ENCODE measurements around the gene PARP1. TPM values are rescaled to one million over a fixed set of nuclear protein-coding genes. Genes with fewer than 3 reads are reported as not detected.
"Not testable (repeated sequence)": the region's sequence is repeated elsewhere in the genome, so short reads cannot be mapped to it uniquely, and the experiment has no call there.

Gene PARP1
- 115 TPM for total RNA-seq

DNA sequence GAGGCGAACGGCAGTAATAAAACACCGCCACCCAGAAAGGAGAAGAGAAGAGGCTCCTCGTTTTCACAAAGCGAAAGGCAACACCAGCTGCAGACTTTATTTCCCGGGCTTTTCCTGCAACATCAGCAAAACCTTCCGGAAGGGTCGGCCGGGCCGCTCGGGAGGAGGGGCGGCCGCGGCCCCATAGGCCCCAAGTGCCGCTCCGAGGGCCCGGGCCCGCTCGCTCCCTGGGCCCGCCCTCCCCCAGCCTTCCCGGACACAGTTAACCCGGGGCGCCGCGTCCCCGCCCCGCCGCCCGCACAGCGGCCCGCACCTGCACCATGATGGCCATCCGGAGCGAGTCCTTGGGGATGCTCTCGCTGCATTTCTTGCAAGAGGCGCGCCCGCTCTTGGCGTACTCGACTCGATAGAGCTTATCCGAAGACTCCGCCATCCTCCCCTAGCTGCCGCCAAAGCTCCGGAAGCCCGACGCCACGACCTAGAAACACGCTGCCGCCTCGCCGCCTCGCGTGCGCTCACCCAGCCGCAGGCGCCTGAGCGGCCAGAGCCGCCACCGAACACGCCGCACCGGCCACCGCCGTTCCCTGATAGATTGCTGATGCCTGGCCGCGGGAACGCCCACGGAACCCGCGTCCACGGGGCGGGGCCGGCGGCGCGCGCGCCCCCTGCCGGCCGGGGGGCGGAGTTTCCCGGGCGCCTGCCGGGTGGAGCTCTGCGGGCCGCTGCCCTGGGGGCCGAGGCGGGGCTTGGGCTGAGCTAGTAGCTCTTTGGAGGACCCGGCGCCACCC, at the start of gene PARP1:
Gene PARP1, minus strand, starts transcription at position 597 of the 788 bp plus-strand sequence. Its CDS starts 164 bp downstream, at position 433.
- DNase-seq (ENCODE audit: low spot score in 2 of 2) (peak; percentile 91 to 94), FAIRE-seq (no peak)

DNA sequence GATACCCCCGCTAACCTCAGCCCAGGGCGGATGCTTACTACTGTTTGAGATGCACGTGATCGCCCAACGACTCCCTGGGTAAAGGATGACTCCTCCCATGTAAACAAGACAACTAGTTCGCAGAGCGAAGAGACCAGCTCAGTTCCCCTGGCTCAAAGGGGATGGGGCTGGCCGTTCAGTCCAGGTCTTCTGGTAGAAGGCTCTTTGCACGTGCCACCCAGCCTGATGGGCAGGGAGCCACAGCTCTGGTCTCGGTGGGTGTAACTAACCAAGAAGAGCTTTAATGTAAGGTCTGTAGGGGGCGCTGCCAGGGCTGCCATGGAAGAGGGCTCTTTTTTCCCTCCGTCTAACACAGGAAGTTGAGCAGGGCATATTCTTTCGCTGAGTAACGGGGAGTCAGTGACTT, 49.4 kb upstream of the PARP1 start:
- no peak for DNase-seq (ENCODE audit: low spot score in 2 of 2)
- no peak for FAIRE-seq

DNA sequence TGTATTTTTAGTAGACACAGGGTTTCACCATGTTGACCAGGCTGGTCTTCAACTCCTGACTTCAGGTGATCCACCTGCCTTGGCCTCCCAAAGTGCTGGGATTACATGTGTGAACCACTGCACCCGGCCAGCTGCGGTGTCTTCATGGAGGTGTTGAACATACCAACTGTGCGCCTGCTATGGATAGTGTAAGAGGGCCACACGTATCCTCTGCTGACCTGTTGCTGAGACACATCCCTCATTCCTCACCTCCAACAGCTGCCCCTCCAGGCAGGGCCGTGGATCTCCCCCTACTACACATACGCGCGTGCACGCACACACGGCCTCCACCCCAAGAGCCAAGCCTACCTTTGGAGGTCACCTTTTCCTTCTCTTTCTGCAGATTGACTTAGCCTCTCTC, 48.0 kb upstream of the PARP1 start:
- FAIRE-seq, result no peak
- no peak for DNase-seq (ENCODE audit: low spot score in 2 of 2)

DNA sequence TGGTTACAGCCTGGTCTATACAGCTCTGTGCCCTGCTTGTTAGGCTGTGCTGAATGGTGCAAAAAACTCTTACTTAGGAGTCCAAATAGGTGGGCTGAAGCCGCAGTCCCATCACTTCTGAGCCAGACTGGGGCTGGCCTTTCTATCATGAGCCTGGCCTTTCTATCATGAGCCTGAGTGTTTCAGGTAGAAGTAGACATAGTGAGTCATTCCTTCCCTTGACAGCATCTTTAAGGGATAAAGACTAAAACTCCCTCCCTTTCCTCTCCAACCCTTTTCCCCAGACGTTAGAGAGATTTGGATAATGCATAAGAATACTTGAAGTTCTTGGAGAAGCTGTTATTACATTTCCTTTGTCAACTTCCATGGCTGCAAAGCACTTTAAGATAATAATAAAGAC, 46.5 kb upstream of the PARP1 start:
- FAIRE-seq, result no peak

DNA sequence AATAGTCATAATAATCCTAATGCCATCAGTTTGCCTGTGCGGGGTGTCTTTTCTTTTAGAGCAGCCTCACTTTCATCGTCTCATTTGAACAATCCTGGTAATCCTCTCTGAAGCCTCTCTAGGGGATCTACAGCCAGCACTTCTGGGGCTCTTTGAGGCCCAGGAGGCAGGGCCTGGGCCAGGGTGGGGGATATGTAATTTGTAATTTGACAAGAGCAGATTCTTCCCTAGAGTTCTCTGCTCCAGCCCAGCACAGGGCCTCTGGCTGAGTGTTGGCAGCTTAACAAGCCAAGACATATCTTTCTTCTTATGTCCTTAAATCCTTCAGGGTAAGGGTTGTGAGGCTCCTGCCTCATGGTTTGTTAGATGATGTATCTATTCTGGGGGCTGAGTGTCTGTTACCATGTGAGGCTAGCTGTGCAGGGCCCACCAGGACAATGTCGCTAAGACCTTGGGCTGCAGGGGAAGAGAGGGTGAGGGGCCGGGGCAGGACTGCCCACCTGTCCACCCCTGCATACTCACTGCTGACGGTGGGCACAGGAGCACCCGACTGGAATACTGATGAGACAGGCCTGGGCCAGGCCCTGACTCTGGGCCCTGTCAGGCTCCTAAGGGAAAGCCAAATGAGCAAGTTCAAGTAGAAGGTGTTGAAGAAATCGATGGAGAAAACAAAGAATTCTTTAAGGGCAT, 45.3 kb upstream of the PARP1 start:
- no peak for FAIRE-seq
- DNase-seq (ENCODE audit: low spot score in 2 of 2), result no peak

More for the DNA sequence above, 46.5 kb upstream of the PARP1 start:
- DNase-seq (ENCODE audit: low spot score in 2 of 2), result no peak

DNA sequence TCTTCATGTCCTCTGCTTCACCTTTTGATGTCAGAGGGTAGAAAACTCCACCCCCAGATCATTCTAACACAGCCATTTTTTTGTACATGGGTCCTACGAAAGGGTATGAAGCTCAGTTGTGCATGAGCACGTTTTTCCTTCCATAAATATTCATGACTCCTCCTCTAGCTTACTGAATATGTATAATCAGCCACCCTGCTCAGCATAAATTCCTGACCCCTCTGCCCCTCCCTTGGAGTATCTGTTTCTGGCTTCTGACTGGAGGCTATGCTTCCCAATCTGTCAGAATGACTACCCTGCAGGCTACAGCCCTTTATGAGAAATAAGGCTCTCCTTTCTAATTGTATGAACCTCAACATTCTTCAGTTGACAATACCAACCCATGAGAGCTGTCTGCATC, 42.8 kb upstream of the PARP1 start:
- FAIRE-seq (no peak), DNase-seq (ENCODE audit: low spot score in 2 of 2) (no peak)

DNA sequence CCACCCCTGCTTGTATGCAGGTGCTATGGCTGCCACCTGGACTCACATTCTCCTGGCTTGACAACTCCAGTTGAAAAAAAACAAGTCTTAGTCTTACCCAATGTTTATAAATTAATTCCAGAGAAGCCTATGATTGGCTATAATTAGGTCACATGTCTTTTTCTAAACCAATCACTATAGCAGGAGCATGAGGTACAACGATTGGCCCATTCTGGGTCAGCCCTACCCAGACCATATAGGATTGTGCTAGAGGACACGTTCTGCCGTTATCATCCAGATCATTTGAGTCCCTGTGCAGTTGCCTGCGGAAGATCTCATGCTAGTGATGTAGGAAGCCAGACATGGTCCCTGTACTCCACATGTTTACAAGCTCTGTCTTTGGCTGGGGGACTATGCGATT, 41.9 kb upstream of the PARP1 start:
- FAIRE-seq, result no peak
- DNase-seq (ENCODE audit: low spot score in 2 of 2), result no peak

DNA sequence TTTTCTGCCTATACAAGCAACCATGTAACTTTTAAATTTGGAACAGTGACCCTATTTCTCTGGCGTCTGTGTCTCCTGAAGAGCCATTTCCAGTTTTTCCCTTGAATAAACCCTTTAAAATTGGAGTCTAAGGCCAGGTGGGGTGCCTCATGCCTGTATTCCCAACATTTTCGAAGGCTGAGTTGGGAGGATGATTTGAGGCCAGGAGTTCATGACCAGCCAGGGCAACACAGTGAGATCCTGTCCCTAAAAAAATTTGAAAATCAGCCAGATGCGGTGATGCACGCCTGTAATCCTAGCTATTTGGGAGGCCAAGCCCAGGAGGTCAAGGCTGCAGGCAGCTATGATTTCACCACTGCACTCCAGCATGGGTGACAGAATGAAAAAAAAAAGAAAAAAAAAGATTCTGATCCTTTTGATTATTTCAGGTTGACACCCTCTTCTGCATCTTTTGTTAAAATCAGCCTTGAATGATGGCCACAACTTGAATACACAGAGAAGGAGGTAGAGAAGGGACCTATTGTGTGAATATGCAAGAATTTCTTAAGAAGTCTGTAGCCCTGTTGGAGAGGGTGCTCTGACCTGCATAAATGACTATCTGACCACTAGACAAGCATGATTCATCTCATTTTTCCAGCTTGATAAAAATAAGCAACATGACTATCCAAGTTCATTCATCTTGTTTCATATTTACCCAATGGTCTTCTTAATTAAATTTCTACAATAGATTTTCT, 40.2 kb upstream of the PARP1 start:
- no peak for DNase-seq (ENCODE audit: low spot score in 2 of 2)

DNA sequence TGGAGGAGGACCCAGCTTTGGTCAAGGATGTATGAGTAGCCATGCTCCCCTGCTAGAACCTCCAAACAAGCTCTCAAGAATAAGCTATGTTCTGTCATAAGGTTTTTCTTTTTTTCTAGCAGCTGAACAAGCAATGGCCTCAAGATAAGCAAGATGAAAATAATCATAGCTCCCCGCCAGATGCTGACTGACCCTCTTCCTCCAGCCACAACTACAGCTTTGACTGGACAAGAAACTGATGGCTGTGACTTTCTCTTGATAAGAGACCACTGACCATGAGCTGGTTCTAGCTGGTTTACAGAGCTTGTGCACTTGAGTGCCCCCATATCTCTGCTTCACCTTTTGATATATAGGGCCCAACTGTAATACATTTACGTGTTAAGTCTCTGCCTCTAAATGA, 38.2 kb upstream of the PARP1 start:
- FAIRE-seq (no peak), DNase-seq (ENCODE audit: low spot score in 2 of 2) (no peak)

More for the DNA sequence above, 40.2 kb upstream of the PARP1 start:
- no peak for FAIRE-seq

DNA sequence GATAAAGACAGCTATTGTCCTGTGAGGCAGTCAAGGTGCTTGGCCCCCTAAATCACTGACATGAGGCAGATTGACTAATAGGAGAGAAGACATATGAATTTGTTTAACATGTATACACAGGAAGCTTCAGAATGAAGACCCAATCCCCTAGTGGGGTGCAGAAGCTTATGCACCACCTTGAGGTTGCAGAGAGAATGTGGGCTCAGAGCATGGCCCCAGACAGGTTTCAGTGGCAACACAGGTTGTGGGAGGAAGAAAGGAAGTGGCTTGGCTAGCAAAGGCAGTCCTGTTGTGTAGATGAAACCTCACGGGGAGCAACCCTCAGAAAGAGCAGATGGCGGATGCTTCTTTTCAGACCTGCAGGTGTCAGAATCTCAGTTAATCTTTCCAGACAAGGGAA, 37.0 kb upstream of the PARP1 start:
- FAIRE-seq, result no peak
- DNase-seq (ENCODE audit: low spot score in 2 of 2), result no peak

DNA sequence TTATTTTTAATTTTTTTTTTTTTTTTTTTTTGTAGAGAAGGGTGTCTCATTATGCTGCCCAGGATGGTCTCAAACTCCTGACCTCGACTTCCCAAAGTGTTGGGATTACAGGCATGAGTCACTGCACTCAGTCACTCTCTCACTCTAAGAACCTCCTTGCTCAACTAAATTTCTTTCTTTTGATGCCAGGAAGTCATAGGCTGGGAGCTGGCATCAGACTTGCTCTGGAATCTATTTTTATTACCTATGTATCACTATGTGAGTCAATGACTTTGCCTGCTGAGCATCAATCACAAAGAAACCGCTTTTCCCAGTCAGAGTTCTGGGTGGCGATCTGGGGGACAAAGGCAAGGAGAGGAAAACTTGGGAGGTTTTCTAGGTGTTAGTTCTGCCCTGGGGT, 35.5 kb upstream of the PARP1 start:
- FAIRE-seq (no peak), DNase-seq (ENCODE audit: low spot score in 2 of 2) (no peak)

DNA sequence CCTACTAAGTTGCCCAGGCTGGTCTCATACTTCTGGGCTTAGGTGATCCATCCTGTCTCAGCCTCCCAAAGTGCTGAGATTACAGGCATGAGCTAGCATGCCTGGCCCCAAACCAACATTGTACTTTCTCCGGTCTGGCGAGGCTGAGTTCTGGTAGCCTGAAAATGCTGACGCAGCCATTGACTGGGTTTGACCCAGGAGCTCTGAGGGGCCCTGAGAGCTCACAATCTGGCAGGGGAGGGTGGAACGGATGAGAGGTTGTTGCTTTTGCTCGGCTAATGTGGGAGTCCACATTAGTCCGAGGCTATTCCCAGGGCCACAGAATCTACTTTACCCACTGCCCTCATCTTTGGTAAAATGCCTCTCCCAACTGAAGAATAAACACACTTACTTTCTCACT, 35.1 kb upstream of the PARP1 start:
- DNase-seq (ENCODE audit: low spot score in 2 of 2) (no peak), FAIRE-seq (no peak)

DNA sequence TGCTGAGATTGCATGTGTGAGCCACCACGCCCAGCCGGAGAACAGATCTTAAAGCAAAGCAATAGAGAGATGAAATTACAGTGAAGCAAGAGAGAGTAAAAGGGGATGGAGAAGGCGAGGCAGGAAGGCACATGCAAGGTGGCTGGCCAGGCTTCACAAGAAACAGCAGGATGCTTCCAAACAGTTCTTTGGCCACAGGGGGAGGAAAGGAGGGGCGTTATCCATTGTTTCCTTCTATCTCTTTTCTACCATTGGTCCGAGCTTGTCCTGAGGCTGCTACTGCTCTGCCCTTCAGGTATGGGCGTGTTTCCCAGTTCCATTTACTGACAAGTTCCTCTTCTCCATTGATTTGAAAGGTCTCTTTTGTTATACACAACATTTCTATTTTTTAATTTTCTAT, 33.7 kb upstream of the PARP1 start:
- FAIRE-seq, result no peak
- no peak for DNase-seq (ENCODE audit: low spot score in 2 of 2)

DNA sequence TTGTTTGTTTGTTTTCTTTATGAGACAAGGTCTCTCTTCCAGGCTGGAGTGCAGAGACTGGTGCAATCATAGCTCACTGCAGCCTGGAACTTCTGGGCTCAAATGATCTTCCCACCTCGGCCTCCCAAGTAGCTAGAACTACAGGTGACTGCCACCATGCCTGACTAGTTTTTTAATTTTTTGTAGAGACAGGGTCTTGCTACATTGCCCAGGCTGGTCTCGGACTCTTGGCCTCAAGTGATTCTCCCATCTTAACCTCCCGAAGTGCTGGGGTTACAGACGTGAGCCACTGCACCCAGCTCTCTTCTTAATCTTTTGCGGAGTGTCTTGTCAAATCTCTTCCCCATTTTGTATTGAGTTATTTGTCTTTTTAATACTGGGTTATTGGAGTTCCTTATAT, 32.6 kb upstream of the PARP1 start:
- no peak for FAIRE-seq
- DNase-seq (ENCODE audit: low spot score in 2 of 2), result no peak

DNA sequence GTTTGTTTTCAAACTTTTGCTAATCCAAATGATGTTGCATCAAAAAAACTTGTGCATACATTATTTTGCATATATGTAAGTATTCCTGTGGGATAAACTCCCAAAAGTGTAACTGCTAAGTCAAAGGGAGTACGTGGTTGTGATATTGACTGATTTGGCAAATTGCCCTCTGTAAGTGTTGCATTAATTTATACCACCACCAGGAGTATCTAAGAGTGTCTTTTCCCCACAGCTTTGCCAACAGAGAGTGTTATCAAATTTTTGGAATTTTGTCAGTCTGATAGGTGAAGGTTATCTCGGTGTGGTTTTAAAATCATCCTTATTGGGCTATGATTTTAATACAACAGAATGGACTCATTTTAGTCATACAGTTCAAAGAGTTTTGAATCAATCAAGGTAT, 30.1 kb upstream of the PARP1 start:
- no peak for DNase-seq (ENCODE audit: low spot score in 2 of 2)
- FAIRE-seq, result no peak

DNA sequence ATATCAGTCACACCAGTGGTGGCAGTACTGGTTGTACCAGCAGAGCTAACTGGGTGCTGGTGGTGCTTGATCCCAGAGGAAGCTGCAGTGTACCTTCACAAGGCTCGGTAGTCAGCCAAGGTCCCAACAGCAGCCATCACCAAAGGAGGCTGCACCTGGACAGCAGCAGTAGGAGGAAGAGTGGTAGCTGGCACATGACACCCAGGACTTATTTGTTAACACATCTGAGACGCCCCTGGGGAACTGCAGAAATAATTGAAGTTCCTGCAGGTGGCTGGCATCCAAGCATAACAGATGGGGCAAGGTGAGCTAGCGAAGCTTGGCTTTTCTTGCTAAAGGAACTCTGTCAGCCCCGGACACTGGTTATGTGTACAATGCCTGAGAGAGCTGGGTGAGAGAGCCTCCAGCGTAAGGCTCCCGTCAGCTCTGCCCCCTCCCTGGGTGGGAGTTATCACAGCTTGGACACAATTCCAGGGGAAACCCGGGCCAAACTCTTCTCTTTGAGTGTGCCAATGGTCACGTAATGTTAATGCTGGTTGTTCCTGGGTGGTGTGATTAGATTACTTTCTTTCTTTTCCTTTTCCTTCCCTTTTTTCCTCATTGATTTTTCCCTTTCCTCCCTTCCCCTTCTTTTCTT, 29.1 kb upstream of the PARP1 start:
- no peak for DNase-seq (ENCODE audit: low spot score in 2 of 2)
- FAIRE-seq, result no peak

DNA sequence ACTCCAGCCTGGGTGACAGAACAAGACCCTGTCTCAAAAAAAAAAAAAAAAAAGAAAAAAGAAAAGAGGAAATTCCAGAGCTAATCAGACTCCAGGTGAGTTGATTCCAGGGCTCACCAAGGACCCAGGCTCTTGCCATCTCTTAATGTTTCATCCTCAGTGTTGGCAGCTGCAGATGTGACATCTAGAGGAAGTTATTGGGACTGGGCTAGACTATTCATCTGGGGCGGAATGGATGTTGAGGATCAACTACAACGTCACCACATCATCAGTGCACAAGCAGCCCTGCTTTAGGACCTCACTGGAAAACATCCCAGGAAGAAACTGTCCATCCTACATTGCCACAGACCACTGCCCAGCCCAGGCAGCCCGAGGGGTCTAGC, 28.6 kb upstream of the PARP1 start:
- FAIRE-seq (no peak), DNase-seq (ENCODE audit: low spot score in 2 of 2) (no peak)

DNA sequence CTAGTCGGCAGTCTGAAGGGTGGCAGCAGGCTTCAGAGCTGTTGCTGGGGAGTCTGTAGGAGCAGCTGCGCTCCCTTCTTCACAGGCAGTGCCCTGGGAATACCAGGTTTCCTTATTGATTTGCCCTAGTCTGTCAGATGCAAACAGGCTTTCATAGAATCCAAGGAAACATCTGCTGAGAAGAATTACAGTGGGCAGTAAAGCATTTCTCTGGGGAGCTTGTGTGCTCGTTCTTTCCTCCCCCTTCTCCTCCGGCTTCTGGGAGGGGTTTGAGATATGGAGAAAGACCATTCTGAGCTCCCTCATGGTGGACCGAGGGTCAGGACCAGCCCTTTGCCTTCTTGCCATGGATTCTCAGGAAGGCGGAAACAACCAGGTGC, 25.4 kb upstream of the PARP1 start:
- DNase-seq (ENCODE audit: low spot score in 2 of 2), result no peak
- no peak for FAIRE-seq

DNA sequence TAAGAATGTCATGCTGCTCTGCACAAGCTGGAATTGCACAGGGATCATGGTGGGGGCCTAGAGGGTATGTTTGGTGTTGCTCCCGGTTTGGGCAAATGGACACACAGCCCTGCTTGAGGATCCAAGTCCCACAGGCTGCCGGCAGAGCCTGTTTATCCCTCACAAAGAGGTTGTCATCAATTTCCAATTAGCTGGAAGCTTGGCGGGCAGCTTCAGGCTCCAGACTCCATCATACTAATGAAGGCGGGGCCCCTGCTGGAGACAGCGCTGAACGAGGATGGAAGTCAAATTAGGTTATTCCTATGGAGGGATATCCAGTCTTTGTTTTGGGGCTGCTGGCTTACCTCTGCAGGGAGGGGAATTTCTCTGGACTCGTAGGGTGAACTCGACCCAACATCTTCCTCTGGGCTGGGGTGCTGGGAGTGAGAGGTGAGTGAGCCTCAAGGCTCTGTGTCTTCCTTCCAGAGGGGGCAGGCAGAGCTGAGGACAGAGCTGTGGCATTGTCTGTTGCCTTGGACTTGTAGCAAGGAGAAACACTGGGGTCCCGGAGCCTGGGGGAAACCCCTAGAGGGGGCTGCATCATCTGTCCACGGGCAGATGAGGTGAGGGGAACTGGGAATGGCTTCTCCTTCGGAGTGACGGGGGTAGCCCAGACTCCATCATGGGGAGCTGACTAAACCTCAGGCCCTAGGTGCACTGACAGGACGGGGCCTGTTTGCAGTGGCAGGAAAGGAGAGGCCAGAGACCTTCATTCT, 24.9 kb upstream of the PARP1 start:
- no peak for DNase-seq (ENCODE audit: low spot score in 2 of 2)
- no peak for FAIRE-seq

DNA sequence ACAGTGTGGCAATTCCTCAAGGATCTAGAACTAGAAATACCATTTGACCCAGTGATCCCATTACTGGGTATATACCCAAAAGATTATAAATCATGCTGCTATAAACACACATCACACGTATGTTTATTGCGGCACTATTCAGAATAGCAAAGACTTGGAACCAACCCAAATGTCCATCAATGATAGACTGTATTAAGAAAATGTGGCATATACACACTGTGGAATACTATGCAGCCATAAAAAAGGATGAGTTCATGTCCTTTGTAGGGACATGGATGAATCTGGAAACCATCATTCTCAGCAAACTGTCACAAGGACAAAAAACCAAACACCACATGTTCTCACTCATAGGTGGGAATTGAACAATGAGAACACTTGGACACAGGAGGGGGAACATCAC, 24.0 kb upstream of the PARP1 start:
- not testable (repeated sequence) for FAIRE-seq; DNase-seq (ENCODE audit: low spot score in 2 of 2)
